Smooth muscle cell of the coronary artery (primary cell): ENCODE results near the gene ASB9. TPM values are rescaled to one million over a fixed set of nuclear protein-coding genes. Genes with fewer than 3 reads are reported as not detected.

Source experiments
- total RNA-seq: library from RNA; depleted of rRNA; stranded (reverse); fragments of >200 nt; gene quantifications from 2 replicates; pipeline ENCODE4 v1.2.3, GENCODE V29; 2014; ENCODE audit warnings: low replicate concordance

ASB9 gene, protein sequence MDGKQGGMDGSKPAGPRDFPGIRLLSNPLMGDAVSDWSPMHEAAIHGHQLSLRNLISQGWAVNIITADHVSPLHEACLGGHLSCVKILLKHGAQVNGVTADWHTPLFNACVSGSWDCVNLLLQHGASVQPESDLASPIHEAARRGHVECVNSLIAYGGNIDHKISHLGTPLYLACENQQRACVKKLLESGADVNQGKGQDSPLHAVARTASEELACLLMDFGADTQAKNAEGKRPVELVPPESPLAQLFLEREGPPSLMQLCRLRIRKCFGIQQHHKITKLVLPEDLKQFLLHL
- not detected in 2 replicates for total RNA-seq

DNA sequence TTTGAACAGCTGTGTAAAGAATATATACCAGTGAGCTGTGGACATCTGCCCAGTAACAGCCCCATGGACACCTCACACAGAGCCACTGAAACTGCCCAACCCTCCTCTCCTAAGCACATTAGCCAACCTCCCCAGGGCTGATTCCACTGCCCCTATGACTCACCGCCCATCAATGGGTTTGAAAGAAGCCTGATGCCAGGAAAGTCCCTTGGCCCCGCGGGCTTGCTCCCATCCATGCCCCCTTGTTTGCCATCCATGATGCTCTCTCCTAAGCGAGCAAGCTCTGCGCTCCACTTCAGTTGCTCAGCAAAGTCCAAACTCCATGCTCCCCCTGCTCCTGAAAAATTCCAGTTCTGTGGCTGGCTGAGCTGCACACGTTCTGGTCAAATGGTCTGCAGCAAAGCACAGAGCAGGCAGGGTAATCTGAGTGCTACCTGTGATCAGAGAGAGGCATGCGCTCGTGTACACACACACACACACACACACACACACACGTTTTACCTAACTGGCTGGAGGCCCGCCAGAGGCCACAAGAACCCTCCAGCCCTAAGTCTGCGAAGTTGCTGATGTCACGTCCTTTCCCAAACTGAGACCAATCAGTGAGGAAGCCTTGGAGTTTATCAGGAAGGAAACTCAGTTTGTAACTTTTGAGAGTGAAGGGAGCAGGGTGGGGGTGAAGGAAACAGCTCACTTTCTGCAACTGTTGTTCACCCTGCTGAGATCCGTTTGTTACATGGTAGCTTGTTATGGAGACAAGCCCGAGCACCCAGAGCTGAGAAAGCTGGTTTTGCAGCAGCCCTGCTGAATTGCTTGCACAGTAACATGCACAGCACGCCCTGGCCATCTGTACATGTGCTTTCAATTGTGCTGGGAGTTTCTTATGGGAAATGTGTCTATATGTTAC, at the start of gene ASB9:
ASB9 (minus strand) TSS at position 466 of the 904 bp plus-strand sequence; CDS start at position 257, 209 bp downstream.

DNA sequence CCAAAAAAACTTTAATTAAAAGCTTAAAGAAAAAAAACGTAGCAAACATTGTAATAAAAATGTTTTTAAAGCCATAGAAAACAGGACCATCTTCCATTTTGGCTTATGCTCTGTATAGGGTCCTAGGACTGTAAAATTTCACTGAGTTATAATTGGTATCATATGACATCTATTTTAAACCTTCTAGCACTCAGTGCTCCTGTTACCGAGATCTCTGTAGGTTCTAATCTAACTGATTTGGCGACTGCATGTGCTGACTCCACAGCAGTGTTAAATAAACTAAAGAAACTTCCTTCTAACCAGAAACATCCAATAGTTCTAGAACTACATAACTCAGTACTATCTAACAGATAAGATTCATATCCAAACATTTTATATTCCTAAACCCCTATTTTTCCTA, 45.6 kb upstream of the ASB9 start, which contains the start of gene ASB11:
ASB11 (minus strand) TSS at position 132 of the 400 bp plus-strand sequence; CDS start at position 97, 35 bp downstream.

Other genes starting within 250 kb of the ASB9 start
- 0.23 TPM in 1 of 2 replicates, not detected in the other for gene ASB11, start 45.6 kb upstream of the ASB9 start, total RNA-seq
- gene PIGA, start 65.4 kb upstream of the ASB9 start, total RNA-seq: 5.7 and 7.6 TPM in 2 replicates
- under 0.01 and 0.08 TPM in 2 replicates for gene VEGFD, start 114.3 kb upstream of the ASB9 start, total RNA-seq
- gene PIR, start 223.2 kb upstream of the ASB9 start, total RNA-seq: 1.8 and 12.3 TPM in 2 replicates
- 0.12 and 0.53 TPM in 2 replicates for gene BMX, start 230.7 kb upstream of the ASB9 start, total RNA-seq